ENCODE measurements around the gene ZNF12. TPM values are rescaled to one million over a fixed set of nuclear protein-coding genes. Genes with fewer than 3 reads are reported as not detected.

The ZNF12 gene
- total RNA-seq, 1 donor, result 25.5 TPM

GRCh38 chr7:6649241-6649961 is 57.3 kb downstream of the ZNF12 start:
- no peak overlapping the region for H3K4me3 ChIP-seq (ENCODE audit: low read depth, low read length)
- DNase-seq (ENCODE audit: low read depth), result no peak
- TF ChIP-seq, protein P1, sequence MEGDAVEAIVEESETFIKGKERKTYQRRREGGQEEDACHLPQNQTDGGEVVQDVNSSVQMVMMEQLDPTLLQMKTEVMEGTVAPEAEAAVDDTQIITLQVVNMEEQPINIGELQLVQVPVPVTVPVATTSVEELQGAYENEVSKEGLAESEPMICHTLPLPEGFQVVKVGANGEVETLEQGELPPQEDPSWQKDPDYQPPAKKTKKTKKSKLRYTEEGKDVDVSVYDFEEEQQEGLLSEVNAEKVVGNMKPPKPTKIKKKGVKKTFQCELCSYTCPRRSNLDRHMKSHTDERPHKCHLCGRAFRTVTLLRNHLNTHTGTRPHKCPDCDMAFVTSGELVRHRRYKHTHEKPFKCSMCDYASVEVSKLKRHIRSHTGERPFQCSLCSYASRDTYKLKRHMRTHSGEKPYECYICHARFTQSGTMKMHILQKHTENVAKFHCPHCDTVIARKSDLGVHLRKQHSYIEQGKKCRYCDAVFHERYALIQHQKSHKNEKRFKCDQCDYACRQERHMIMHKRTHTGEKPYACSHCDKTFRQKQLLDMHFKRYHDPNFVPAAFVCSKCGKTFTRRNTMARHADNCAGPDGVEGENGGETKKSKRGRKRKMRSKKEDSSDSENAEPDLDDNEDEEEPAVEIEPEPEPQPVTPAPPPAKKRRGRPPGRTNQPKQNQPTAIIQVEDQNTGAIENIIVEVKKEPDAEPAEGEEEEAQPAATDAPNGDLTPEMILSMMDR (IDR thresholded peaks at IDR 0.05; ENCODE audit: insufficient read depth, low read depth, low read length), result no peak

DNA sequence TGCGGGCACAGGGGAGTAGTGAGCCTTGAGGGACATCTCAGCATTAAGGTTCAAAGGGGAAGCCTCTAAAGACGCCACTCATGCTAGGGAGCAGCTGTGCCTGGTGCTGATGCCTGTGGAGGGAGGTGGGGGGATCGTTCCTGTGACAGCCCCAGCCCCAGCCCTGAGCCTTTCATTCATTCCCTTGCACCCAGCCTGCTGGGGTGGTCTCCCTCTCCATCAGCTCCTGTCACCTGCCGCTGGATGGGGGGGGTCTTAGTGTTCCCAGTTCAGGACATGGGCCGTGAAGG is 58.0 kb downstream of the ZNF12 start:
- DNase-seq (ENCODE audit: low read depth), result no peak
- TF ChIP-seq, protein P1 (IDR thresholded peaks at IDR 0.05; ENCODE audit: insufficient read depth, low read depth, low read length), result no peak
- H3K4me3 ChIP-seq (ENCODE audit: low read depth, low read length), result no peak overlapping the region

- TF ChIP-seq, protein P1 (IDR thresholded peaks at IDR 0.05; ENCODE audit: insufficient read depth, low read depth, low read length), result no peak
Measured at GRCh38 chr7:6648066-6648814, 58.5 kb downstream of the ZNF12 start.

DNA sequence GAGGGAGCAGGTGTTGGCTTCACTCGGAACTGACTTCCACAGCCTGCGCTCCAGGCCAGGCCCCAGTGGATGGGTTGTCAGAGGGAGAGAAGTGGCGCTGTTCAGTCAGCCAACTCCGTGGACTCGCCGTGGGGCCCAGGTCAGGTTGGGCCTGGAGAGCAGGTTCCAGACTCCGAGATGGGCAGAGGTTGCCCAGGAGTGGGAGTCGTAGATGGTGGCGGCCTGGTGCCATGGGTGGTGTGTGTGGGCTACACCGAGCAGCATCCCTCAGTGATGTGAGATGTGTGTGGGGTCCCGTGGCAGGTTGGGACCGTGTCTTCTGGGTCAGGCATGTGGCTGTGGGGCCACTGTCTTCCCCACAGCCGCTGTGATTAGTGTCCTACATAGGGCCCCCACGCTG is 59.2 kb downstream of the ZNF12 start:
- TF ChIP-seq, protein P1 (IDR thresholded peaks at IDR 0.05; ENCODE audit: insufficient read depth, low read depth, low read length), result no peak
- DNase-seq (ENCODE audit: low read depth), result no peak
- H3K4me3 ChIP-seq (ENCODE audit: low read depth, low read length), result no peak overlapping the region

More at GRCh38 chr7:6648066-6648814, 58.5 kb downstream of the ZNF12 start:
- no peak for DNase-seq (ENCODE audit: low read depth)
- no peak overlapping the region for H3K4me3 ChIP-seq (ENCODE audit: low read depth, low read length)

DNA sequence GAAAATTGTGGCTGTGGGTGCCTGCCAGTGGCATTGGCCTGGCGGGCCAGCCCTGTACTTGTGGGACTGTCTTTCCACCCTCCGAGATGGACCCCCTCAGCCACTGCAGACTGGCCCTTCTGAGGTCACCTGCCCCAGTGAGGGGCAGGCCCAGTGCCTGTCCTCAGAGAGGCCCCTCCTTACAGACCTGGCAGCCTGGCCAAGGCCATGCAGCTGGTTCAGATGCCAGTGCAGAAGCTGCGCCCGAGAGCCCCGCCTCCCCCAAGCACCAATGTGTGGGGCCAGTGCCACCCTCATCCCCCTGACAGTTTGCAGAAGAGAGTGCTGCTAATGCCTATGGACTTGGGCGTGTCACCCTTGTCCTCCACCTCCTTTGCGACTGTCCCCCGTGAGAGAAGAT is 59.7 kb downstream of the ZNF12 start:
- no peak overlapping the region for H3K4me3 ChIP-seq (ENCODE audit: low read depth, low read length)
- no peak for DNase-seq (ENCODE audit: low read depth)

DNA sequence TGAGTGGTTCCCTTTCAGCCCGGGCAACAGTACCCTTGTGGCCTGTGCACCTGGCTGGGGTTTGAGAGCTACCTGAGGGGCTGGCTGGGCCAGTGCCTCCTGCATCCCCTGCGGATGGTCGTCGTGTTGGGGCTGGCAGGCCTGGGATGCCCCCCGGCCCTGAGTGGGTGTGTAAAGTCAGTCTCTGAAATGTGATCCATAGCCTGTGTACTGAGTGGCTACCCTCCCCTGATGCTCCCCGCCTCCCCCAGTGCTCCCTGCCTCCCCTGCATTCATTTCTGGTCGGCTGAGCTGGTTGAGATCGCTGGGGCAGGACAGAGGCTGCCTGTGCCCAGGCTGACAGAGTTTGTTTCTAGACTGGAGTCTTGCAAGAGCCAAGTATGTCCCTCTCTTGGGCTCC is 60.3 kb downstream of the ZNF12 start:
- TF ChIP-seq, protein P1 (IDR thresholded peaks at IDR 0.05; ENCODE audit: insufficient read depth, low read depth, low read length), result no peak
- no peak overlapping the region for H3K4me3 ChIP-seq (ENCODE audit: low read depth, low read length)
- DNase-seq (ENCODE audit: low read depth), result no peak

More for the DNA sequence above, 59.7 kb downstream of the ZNF12 start:
- TF ChIP-seq, protein P1 (IDR thresholded peaks at IDR 0.05; ENCODE audit: insufficient read depth, low read depth, low read length), result no peak

Measured in fibroblast of villous mesenchyme (primary cell).